Inferior parietal cortex (tissue), 1 donor: ENCODE results near the gene UBAC2.
"Not testable (repeated sequence)": the region's sequence is repeated elsewhere in the genome, so short reads cannot be mapped to it uniquely, and the experiment has no call there.

Experiments used
- DNase-seq: peaks from one replicate; pipeline ENCODE4 v3.0.0-alpha.2; 2016; ENCODE audit errors: extremely low spot score

Gene UBAC2

GRCh38 chr13:99249178-99249577 lies 48.5 kb downstream of the UBAC2 start:
- DNase-seq: not testable (repeated sequence)

GRCh38 chr13:99249606-99250005 lies 49.0 kb downstream of the UBAC2 start:
- DNase-seq: not testable (repeated sequence)

GRCh38 chr13:99250982-99251825 lies 50.5 kb downstream of the UBAC2 start:
- DNase-seq: no peak

- no peak for DNase-seq
Measured at GRCh38 chr13:99251921-99252320, 51.3 kb downstream of the UBAC2 start.

GRCh38 chr13:99254830-99255229 lies 54.2 kb downstream of the UBAC2 start:
- DNase-seq: no peak

- no peak for DNase-seq
Measured at GRCh38 chr13:99255271-99255670, 54.6 kb downstream of the UBAC2 start.

- no peak for DNase-seq
Measured at GRCh38 chr13:99256283-99256682, 55.6 kb downstream of the UBAC2 start.

GRCh38 chr13:99256709-99257108 lies 56.1 kb downstream of the UBAC2 start:
- no peak for DNase-seq

GRCh38 chr13:99257291-99257690 lies 56.6 kb downstream of the UBAC2 start:
- DNase-seq: no peak

GRCh38 chr13:99258210-99258860 lies 57.7 kb downstream of the UBAC2 start, which contains the start of gene GPR18:
GPR18 (minus strand) TSS chr13:99258379; CDS start chr13:99255872, 2,507 bp downstream.
- no peak for DNase-seq

- DNase-seq: no peak
Measured at GRCh38 chr13:99258946-99259345, 58.3 kb downstream of the UBAC2 start.

- no peak for DNase-seq
Measured at GRCh38 chr13:99260216-99260615, 59.6 kb downstream of the UBAC2 start.

- no peak for DNase-seq
Measured at GRCh38 chr13:99261059-99261458, 60.4 kb downstream of the UBAC2 start.

- no peak for DNase-seq
Measured at GRCh38 chr13:99263126-99263785, 62.6 kb downstream of the UBAC2 start.

GRCh38 chr13:99264051-99264450 lies 63.4 kb downstream of the UBAC2 start:
- DNase-seq: no peak

GRCh38 chr13:99265162-99265800 lies 64.6 kb downstream of the UBAC2 start:
- no peak for DNase-seq

- DNase-seq: peak; percentile 65
Measured at GRCh38 chr13:99265821-99266426, 65.3 kb downstream of the UBAC2 start.

GRCh38 chr13:99266827-99267226 lies 66.2 kb downstream of the UBAC2 start:
- no peak for DNase-seq

GRCh38 chr13:99267927-99268326 lies 67.3 kb downstream of the UBAC2 start:
- no peak for DNase-seq

- no peak for DNase-seq
Measured at GRCh38 chr13:99268822-99269221, 68.2 kb downstream of the UBAC2 start.

GRCh38 chr13:99269627-99270241 lies 69.1 kb downstream of the UBAC2 start:
- DNase-seq: peak; percentile 67
